ENCODE data around the gene KIZ.

Gene KIZ, protein sequence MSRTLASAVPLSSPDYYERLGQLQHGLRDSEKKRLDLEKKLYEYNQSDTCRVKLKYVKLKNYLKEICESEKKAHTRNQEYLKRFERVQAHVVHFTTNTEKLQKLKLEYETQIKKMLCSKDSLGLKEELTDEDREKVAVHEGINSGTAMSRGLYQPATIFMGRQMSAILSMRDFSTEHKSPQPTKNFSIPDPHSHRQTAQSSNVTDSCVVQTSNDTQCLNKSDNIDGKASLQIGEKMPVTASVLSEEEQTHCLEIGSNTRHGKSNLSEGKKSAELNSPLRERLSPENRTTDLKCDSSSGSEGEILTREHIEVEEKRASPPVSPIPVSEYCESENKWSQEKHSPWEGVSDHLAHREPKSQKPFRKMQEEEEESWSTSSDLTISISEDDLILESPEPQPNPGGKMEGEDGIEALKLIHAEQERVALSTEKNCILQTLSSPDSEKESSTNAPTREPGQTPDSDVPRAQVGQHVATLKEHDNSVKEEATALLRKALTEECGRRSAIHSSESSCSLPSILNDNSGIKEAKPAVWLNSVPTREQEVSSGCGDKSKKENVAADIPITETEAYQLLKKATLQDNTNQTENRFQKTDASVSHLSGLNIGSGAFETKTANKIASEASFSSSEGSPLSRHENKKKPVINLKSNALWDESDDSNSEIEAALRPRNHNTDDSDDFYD

DNA sequence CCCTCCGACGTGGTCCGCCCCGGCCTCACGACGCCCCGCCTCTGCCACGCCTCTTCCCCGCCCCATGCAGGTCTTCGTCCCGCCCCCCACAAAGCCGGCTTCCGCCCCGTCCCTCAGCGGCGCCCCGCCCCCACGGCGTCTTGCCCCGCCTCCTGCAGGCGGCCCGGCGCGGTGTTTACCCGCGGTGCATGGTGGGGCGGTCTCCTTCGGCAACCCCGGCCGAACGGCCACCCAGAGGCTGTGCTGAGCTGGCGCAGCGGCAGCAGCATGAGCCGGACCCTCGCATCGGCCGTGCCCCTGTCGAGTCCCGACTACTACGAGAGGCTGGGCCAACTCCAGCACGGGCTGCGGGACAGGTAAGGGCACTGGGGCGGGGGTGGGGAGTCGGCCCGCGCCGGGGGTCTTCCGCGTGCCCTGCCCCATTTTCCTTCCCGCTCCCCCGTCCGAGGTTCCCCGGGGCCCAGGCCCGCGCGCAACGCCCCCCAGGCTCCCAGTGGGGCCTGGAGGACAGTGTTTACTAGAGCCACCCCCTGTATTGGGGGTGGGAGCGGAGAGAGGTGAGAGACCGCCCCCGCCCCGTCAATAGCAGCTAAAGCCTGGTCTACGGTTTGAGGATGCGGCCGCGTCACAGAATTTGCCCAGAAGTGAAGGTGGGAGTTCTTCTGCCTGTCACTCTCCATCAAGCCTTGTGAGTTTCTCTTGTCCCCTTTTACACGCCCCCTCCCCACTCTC is at the start of gene KIZ:
Gene KIZ (plus strand): TSS at position 234 of the 732 bp plus-strand sequence. CDS start 34 bp downstream, at position 268.
- DNase-seq: peak; percentile 91 to 98 (median 96)

DNA sequence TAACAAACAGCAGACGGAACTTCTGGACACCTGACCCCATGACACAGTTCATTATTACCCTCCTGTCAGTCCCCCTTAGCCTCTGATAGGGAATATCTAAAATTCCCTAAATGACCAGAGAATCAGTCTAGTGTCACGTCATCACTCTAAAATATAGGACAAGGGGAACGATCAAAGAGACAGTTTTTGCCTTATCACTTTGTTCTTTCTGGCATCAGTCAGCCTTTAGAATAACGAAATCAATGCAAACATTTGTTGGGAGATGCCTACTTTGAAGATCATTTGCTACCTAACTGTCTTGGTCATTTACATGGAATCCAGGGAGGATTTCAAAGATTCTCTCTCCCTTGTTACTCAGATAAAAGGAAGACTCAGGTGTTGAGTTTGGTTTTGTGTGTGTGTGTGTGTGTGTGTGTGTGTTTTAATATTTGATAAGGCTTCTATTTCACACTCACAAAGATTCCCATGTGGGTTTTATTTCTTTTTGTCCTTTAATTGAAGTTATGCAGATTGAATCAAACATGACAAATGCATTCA is 48.0 kb upstream of the KIZ start:
- no peak for DNase-seq

DNA sequence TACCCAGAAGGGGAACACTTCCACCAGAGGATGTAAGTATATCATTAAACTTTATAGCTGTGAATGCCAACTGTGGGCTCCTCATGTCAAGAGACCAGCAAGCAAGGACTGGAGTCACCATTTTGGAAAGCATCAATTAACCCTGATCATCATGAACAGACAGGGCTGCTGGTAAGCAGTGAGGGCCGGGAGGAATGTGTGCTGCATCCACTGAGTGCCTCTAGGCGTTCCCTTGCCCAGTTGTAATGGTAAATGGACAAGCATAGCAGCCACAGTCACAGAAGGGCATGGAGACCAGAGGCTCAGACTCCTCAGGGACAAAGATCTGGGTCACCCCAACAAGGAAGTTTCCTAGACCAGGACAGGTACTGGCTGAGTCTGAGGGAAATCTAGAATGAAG is 43.3 kb upstream of the KIZ start:
- no peak for DNase-seq

DNA sequence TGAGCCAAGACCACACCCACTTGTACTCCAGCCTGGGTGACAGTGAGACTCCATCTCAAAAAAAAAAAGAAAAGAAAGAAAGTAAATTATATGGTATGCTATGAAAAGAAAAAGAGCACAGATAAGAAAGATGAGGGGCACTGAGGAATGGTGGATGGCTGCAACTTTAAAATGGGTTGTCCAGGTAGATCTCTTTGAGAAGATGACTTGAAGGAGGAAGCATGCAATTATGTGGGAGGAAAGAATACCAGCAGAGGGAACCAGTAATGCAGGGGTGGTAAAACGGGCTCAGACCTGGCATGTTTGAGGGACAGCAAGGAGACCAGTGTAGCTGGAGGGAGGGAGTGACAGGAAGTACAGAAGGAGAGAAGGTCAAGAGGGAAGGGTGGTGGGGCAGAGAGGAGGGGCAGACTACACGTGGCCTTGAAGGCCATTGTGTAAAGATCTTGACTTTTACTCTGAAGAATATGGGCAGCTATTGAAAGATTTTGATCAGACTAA is 42.0 kb upstream of the KIZ start:
- no peak for DNase-seq

DNA sequence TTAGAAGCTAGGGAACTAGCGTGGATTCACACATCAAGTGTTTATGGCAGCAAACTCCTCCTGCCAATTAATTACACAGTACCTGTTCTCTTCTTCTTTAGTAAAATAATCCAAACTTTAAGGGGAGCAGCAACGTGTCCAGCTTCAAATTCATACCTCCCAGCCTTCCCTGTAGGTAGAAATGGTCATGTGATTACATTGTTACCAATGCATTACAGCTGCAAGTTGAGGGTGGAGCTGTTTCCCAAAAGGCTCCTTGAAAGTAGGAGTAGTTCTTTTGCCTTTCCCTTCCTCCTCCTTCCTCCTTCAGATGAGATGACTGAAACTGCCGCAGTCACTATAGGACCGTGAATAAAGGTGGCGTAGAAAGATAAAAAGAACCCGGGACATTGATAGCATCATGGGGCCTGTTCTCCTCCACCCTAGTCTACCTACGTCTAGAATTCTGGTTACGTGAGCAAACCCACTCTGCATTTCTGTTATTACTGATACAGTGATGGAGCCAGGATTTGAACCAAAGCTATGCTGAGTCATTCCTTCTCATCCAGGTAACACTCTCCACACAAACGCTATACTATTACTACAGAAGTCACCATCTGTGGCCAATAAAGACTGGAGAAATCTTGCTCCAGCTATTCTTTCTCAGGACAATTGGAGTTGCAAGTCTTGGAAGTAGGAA is 37.9 kb upstream of the KIZ start:
- DNase-seq: no peak

DNA sequence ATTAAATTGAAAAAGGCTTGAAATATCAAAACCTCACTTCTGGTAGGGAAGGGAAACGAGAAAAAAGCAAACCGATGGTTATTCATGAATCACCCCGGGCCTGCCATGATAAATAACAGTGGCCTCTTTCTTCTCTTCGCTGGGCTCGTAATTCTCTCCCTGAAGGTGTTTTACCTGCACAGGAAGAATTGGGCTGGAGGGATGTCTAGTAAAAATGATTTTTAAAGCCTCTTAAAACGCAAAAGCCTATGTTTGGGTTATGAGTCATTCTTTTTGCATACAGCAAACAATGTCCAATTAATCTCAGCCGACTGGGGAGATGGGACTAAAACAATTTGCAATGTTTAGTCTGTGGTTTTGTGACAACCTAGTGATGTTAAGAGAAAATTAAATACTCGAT is 36.5 kb upstream of the KIZ start:
- no peak for DNase-seq

DNA sequence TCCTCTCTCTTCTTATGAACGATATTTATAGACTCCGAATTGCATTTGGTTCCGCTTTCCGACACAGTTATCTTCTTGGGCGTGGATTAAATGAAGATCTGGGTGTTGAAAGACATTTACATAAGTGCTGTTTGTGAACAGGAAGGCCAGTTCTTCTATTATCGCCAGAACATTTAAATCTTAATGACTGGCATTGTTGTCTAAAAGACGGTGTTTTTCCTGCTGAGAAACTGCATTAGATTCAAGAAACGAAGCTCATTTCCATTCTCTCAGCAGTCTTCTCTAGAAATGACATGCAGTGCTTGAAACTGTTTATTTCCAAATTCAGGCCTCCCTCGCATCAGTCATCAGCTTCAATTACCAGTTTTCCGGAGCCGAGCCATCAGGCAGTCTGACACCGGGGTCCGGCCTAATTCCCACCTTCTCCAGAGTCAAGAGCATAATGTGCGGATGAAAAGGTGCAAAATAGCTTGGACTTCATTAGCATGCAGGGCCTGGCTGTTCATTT is 35.7 kb upstream of the KIZ start:
- DNase-seq: no peak

DNA sequence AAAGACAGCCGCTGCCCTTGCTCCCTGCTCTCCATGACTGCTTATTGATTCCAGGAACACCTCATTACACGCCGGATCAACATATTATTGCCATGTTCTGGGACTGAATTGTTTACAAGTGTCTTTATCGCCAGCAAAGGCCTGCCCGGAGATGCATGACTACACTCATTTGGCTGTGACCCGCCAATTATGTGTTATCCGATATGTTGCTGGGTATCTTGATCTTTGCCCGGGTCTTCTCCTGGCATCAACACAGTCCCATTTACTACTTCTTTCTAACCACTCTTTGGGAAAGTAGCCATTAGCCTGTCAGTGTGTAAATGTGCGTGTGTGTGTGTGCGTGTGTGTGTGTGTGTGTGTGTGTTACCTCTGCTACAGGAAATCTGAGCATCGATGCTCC is 35.2 kb upstream of the KIZ start:
- no peak for DNase-seq

DNA sequence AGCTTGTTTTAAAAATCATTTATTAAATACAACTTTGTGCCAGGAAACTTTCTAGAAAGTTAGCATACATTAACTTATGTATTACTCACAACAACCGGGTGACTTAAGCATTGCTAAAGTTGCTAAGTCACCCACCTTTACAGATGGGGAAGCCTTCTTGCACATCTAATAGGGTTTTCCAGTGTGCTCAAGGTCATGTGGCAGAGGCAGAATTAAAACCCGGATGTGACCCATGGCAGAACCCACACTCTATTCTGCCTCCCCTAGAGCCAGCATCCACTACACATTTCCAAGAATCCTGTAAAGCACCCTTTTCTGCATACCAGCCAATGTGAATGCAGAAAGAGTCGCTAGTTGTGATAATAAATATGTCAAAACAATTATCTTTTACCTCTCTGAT is 33.1 kb upstream of the KIZ start:
- no peak for DNase-seq

DNA sequence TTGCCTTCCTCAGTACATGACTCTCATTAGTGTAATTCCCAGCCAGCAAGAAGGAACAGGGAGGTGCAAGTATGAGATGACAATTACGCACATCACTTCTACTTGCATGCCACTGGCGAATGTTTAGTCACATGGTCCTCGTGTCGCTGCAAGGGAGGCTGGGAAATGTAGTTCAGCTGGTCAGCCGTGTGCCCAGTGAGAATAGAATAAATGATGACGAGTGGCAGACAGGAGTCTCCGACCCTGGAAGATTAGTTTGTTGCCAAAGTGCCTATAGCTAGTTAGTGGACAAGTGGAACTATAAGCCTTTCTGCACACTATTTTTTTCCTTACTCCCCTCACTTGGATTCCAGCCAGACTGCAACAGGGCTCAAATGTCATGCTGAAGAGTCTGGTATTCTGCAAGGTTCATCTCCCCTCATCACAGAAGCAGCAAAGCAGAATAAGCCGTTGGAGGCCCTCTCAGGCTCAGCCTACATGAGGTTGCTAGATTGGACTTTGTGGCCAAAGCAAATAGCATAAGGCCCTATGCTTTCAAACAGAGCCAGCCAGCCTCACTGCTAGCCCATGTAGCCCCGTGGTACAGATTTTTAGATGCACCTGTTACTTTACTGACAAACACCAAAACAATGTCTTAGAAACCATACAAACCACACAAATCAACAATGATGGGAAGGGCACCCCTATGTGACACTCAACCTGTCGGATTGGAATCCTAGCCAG is 29.4 kb upstream of the KIZ start:
- no peak for DNase-seq

DNA sequence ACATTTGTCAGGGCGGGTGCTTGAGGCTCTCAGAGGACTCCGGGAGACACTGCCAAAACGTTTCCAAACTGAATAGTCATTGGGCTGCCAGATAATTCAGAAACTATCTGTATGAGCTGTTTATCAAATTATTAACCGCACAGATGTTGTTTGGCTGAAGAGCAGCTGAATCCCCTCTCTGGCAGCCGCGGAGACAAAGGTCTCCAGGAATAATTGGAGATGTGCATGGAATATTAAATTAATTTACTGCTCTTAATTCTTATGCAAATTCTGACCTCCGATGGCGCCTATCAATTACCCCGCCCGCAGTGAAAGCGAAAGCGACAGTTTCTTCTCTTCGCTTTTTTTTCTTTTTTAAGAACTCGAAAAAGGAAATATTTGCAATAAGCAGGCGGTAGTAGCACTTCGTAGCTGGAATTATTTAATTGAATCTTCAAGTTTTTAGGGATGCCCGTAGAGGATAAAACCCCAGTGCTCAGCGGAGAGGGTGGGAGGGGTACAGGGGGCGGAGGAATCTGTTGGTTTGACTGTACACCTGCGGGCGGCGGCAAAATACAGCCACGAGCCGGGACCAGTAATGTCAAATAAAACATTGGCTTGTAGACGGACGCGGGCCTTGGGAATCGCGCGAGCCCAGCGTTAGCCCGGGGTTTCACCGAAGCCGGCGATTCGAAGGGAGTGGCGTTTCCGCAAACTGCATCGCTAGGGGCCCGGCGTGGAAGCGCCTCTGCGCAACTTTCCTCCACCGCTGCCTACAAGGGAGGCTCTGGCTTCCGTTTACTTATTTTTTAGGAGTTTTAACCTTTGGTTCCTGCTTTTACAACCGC is 25.9 kb upstream of the KIZ start:
- DNase-seq: peak in 3 of 6 experiments; percentile 9 to 49 (median 44)

DNA sequence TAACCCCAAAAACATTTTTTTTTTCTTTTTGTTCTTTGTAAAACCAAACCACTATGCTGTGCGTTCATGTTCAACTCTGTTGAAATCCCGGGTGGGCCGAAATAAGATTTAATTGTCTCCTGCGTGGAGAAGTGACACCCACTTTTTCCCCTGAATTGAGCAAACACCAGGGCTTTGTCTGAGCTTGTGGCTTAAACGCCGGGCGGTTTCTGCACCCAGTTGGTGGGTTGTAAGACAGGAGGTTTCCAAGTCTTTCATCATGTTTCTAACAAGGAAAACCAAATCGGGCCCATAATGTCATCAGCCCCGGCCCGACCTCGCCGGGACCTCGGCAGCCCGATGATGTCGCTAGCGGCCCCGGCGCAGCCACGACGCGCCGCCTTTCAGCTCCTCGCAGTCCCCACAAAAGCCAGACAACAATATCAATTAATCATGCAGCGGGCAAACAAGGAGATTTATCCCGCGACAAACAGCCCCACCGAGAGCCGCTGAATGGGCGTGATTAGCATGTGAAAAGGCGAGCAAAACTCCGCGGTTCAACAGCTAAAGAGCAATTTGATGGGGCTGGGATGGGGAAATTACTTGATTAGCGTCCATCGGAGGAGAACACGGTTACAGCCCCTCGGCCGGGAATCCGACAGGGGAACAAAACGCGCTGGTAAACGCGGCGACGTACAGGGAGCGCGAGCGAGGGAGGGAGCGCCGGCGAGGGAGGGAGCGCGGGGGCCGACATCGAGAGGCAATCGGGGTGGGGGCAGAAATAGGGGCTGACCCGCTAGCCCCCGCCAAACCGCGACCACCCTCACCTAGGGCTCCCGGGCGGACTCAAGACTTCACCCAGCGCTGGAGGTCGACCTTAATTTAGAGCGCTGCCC is 25.1 kb upstream of the KIZ start:
- DNase-seq: peak in 2 of 6 experiments; percentile 40 to 45

DNA sequence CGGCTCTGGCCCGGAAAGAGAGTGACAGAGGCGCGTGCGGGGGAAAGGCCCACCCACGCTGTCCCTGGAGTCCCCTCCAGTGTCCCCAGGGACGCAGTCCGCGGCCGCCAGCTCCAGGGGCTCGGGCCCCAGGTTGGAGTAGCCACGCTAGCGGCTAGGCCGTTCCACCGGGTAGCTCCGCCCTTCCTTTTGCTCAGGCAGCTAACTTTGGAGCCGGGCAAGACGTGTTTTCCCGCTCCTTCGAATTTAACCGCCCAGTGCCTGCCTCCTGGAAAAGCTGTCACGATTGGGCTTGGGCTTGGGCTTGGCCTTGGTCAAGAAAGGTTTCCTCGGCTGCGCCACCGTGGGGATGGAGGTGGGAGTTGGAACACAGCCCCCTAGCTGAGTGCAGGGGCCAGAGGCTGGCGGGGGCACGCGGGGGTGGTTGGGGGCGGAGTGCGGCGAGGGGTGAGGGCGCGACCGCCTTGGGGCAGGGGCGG is 24.4 kb upstream of the KIZ start:
- peak in 1 of 6 experiments; percentile 23 for DNase-seq

DNA sequence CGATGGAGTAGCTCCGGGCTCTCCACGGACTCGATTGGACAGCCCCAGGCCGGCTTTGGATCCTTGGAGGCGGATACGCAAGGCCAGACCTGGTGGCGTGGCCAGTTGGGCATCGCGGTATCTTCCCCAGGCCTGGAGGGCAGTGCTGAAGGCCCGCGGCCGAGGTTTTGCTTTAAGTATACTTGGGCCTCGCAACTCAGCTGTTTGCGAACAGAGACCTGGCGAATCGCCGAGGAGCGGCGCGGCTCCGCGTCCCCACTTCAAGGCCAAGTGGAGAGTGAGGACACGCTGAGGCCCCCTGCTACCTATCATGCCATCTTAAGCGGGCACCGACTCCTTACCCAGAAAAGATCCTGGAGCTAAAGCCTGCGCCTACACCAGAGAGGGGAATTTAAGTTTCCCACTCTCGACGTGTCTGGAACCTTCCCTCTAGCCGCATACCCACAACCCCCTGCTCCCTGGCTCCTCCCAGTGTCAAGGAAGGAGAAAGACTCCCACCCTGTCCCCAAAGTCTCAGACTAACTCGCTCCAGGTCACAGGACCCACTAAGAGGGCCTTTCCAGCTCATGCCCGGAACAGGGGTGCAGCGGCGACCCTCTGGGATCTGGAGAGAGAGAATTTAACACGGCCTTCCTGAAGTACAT is 23.8 kb upstream of the KIZ start:
- DNase-seq: peak in 1 of 6 experiments; percentile 39

DNA sequence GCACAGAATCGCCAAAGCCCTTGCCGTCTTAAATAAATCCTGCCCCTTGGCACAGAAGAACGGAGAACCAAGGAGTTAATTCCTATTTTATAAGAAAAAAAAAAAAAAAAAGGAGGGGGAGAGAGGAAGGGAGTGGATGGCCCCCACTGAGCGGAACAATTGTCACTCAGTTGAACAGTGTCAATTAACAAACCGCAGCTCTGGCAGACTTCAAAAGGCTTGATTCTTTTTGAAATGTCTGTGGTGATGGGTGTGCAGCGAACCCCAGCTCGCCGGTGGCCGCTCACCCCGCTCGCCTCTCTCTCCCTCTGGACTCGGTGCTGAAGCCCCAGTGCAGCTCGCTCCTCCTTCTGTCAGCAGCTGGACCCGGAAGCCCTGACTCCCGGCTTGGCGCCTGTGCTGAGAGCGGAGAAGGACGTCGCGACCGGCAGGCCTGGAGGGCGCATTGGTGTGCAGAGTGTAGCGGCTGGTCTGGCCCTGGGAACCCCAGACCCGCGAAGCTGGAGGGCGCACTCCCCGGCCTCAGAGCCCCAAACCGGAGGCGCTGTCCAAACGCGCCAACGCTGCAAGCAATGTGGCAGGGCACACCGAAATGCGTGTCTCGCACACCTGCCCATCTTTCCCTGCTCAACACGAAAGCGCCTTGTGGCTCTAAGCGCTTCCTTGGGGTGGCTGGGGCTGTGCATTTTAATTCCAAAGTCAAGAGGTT is 23.1 kb upstream of the KIZ start:
- DNase-seq: peak in 4 of 6 experiments; percentile 26 to 68 (median 42)

DNA sequence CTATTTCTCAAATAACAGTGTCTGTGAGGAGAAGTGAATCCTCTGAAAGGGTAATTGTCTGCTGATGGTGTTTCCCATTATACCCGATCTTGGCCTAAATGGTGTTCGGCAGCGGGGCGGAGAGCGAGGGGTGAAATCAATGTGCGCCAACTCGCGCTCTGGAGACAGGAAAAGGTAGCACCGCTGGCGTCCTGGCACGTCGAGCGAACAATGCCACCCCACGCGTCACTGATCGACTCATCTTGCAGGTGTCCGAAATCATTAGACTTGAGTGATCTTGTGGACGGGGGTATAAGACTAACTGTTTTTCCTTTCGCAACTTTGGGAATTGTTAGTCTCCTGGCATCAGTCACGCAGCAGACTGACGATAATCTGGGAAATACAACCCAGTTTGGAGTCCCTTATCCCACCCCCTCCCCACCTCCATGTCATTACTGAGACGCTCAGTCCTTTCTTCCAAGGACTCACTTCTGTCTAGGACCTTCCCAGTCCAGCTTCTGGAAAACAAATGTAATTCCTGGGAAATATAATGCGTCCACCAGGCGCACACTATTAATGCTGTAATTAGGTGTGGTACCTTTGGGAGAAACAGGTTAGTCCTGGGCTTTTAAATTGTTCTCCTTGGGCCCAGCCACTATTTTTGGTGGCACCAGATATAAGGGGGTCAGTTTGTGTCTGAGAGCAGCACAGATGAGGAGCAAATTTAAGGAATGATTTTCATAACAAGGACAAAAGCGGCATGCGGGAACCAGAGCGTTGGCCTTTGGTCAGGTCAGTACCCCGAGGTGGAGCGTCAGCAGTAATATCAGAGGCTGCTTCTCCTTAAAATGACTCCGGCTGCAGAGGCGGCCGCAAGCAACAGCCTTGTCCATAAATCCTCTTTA is 22.1 kb upstream of the KIZ start:
- DNase-seq: peak in 1 of 6 experiments; percentile 17

DNA sequence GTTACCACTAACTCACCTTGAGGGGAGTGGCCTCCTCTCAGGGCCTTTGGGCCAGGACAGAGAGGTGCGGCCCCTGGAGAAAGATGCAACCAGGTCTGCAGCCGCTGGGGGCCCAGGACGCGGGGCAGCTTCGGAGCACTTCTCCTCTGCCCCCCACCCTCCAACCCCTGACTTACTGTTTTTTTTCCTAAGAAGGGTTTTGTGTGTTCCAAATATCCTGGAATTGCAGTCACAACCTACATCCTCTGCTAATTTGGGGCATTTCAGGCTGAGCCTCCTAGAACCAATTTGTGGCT is 21.5 kb upstream of the KIZ start:
- peak in 1 of 6 experiments; percentile 26 for DNase-seq

All from stimulated activated naive CD4-positive, alpha-beta T cell (primary cell).